ENCODE measurements around the gene PDE4DIP.
"Not testable (repeated sequence)": the region's sequence is repeated elsewhere in the genome, so short reads cannot be mapped to it uniquely, and the experiment has no call there.

Gene PDE4DIP

DNA sequence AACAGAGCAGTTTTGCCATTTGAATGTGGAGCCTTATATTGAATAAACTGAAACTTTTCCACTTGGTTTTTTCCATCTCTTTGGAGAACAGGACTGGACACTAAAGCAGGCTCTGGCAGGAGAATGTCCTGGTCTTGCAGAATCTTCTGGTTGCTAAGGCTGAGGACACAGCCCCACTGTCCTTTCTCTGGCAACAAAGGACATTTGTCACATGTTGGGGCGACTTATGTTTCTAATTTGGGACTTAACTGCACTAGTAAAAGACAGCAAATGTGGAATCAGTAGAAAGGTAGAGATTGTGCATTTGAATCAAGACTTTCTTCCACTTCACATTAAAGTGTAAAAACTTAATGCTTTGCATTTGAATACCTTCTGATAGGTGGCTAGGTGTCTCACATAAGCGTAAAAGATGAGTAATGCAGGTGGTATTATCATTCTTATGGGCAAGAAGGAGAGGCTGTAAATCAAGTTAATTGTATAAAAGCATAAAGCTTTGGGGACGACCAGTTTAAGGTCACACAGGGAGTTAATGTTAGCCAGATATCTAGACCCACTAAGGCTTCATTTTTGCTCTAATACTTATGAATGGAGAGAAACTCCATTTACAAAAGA, 74.7 kb downstream of the PDE4DIP start:
- DNase-seq (ENCODE audit: low read depth in 1 of 2, low spot score in 1 of 2) = not testable (repeated sequence)

DNA sequence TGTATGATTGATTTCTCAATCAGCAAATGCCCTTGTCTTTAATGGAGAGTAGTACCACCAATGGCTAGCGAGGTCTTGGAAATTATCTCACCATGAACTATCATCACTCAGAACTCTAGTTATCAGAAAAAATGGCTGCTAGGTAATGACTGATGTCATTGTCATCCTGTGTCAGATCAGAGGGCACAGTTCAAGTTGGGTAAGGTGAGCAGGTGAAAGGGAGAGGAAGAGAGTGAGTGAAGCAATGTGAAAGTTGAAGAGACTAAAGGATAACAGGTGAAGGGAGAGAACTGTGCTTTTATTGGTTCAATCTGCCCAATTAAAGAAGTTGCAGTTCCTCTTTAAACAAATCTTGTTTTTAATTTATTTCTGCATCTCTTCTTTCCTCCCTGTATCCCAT, 76.8 kb downstream of the PDE4DIP start:
- DNase-seq (ENCODE audit: low read depth in 1 of 2, low spot score in 1 of 2) = not testable (repeated sequence)

DNA sequence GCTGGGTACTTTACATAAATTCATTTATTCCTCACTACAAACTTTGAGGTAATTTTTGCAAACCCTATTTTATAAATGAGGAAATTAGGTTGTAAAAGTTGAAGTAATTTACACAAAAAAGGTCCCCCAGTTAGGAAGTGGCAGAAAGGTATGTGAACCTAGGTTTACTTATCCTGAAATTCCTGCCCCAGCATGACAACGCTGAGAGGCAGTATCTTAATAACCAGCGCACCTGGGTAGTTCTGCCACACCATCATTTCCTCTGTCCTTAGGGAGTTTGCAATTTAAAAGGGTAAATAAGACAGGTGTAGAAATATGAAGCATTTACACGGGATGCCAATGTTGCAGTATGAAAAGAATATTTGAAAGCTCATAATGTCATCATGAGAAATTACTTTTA, 79.6 kb downstream of the PDE4DIP start:
- not testable (repeated sequence) for DNase-seq (ENCODE audit: low read depth in 1 of 2, low spot score in 1 of 2)

DNA sequence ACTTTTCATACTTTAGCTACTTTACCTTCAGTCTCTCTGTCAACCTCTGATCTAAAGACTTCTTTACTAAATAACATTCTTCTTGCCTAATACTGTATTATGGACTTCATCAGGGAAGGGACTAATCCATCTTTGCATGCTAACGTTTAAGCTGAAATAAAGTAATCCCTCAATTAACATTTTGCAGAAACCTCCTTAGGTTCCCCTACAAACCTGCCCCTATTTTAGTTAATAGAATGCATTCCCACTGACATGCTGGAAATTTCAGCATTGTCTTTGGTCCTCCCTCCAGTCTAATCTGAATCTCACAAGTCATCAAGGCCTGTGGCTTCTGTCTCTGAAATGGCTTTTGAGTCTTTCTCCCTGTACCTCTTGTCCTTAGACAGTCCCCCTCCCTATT, 83.4 kb downstream of the PDE4DIP start:
- DNase-seq (ENCODE audit: low read depth in 1 of 2, low spot score in 1 of 2) = not testable (repeated sequence)

DNA sequence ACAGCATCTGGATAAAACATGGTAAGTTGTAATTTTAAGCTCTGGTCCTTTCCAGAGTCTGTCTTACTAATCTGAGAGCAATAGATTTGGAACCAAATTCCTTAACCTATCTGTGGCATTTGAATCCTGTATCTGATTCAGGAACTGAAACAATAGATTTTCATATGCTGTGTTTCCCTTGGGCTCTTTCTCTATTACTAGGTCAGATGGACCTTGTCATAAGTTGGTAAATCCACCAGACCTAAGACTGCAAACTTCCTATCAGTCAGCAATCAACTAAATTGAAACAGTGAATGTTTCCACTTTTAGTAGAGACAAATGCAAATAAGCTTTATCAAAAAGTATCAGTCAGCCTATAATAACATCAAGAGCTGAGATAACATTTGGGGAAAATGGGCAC, 85.0 kb downstream of the PDE4DIP start:
- DNase-seq (ENCODE audit: low read depth in 1 of 2, low spot score in 1 of 2) = not testable (repeated sequence)

DNA sequence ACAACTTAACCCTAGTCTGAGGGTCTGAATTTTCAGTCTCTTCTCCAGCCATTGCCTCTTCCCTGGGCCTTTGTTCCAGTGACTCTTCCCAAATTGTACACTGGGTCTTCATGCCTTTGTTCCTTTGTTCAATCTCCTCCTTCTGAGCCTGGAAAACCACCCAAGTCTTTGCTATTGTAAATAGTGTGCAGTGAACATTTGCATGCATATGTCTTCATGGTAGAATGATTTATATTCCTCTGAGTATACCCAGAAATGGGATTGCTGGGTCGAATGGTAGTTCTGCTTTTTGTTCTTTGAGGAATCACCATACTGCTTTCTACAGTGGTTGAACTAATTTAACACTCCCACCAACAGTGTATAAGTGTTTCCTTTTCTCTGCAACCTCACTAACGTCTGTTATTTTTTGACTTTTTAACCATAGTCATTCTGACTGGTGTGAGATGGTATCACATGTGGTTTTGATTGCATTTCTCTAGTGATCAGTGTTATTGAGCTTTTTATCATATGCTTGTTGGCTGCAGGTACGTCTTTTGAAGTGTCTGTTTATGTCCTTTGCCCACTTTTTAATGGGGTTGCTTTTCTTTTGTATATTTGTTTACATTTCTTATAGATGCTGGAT, 91.3 kb downstream of the PDE4DIP start:
- DNase-seq (ENCODE audit: low read depth in 1 of 2, low spot score in 1 of 2) = not testable (repeated sequence)

DNA sequence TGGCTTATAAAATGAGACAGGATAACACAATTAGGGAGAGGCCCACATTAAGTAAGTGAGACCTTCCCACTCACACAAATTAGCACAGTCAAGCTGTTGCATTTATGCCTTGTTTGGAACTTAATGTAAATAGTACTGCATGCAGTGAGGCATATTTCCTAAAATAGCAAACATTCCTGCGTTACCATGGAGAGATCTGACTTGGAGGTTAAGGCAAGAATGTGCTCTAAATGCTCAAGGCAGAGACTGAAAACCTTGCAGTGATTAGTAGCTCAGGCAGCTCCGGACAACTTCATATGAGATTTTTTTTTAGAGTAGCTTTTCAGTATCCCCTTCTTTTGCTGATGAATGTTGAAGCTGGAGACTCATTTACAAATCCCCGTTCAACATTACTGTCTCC, 98.7 kb downstream of the PDE4DIP start:
- not testable (repeated sequence) for DNase-seq (ENCODE audit: low read depth in 1 of 2, low spot score in 1 of 2)

DNA sequence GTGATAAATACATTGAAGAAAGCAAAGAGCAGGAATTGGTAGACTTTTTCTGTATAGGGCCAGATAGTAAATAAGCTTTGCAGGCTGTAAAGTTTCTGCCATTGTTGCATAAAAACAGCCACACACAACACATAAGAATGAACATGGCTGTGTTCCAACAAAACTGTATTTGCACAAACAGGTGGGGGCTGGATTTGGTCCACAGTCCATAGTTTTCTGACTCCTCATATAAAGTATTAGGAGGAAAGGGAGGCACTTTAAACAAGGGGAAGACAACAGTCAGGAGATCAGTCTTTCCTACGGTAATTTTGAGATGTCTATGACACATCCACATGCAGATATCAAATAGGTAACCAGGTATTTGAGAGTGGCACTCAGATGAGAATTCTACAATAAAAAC, 100.9 kb downstream of the PDE4DIP start:
- not testable (repeated sequence) for DNase-seq (ENCODE audit: low read depth in 1 of 2, low spot score in 1 of 2)

DNA sequence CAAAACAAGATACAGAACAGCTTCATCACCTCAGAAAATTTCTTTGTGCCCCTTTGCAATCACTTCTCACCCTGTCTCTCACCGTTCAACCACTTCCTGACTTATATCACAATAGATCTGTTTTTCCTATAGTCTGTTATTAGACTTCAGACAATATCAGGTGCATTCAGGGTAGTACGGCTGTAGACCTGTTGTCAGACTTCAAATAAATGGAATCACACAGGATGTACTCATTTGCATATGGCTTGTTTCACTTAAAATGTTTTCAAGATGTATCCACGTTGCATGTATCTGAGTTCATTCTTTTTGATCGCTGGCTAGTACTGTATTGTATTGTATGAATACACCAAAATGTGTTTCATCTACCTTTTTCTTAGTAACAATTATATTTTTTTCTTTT, 104.5 kb downstream of the PDE4DIP start:
- DNase-seq (ENCODE audit: low read depth in 1 of 2, low spot score in 1 of 2) = not testable (repeated sequence)

DNA sequence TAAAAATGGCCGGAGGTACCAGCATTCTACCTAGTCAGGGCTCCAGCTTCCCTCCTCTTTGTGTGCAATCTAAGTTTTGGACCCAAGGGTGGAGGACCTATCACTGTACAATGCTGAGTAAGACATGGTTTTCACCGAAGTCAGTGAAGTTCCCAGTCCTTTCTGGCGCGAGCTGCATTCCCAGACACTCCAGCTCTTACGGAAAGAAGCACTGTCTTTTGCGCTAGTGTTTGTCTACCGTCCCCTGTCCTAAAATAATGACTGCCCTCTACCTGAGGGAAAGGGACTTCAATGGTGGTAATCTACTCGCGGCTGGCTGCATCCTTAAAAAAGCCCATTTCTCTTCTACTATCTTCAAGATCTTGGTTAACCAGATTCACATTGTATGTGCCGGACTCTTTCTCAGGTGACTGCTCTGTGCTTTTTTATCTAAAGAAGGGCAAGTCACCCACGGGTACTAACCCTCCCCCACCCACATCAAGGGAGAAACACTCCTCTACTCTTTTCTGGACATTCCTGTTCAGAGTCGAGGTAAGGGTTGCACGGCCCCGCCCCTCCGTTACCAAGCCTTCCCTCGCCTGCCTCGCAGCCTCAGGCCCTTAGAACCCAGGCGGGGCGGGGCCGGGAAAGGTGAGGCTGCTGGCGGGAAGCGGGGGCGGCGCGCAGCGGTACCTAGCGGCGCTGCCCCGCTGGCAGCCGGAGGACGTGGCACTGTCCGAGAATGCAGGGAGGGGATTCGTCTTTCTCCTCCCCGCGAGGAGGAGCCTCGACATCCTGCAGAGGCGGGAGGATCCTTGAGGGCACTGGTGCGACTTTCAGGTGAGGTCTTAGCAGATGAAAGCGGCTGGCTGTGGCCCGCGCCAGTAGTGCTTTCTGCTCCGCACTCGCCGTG, 107.4 kb downstream of the PDE4DIP start:
- DNase-seq (ENCODE audit: low read depth in 1 of 2, low spot score in 1 of 2) = peak; percentile 50 to 55

DNA sequence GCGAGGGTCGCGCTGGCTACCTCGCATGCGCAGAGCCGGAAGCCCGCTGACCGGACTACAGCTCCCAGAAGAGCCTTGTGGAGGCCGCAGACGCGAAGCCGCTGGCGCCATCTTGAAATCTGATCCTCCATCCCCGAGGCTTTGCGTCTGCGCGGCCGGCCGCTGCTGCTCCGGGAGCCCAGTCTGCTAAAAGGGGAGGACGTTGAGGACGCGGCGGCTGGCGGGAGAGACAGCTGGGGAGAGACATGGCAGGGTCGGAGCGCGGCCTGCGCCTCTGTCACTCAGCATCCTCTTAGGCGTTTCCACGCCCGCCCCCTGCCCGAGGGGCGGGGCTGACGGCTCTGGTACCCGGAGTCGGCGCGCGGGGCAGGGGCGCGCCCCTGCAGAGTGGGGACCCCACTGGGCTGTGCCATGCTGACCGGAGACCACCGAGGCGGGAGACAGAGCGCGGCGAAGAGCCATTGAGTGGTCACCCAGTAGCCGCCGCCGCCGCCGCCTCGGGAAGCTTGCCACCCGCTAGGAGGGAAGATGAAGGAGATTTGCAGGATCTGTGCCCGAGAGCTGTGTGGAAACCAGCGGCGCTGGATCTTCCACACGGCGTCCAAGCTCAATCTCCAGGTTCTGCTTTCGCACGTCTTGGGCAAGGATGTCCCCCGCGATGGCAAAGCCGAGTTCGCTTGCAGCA, 108.2 kb downstream of the PDE4DIP start:
- peak; percentile 20 to 38 for DNase-seq (ENCODE audit: low read depth in 1 of 2, low spot score in 1 of 2)

DNA sequence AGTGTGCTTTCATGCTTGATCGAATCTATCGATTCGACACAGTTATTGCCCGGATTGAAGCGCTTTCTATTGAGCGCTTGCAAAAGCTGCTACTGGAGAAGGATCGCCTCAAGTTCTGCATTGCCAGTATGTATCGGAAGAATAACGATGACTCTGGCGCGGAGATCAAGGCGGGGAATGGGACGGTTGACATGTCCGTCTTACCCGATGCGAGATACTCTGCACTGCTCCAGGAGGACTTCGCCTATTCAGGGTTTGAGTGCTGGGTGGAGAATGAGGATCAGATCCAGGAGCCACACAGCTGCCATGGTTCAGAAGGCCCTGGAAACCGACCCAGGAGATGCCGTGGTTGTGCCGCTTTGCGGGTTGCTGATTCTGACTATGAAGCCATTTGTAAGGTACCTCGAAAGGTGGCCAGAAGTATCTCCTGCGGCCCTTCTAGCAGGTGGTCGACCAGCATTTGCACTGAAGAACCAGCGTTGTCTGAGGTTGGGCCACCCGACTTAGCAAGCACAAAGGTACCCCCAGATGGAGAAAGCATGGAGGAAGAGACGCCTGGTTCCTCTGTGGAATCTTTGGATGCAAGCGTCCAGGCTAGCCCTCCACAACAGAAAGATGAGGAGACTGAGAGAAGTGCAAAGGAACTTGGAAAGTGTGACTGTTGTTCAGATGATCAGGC, 108.8 kb downstream of the PDE4DIP start:
- peak in 1 of 2 donors; percentile 0 for DNase-seq (ENCODE audit: low read depth in 1 of 2, low spot score in 1 of 2)

DNA sequence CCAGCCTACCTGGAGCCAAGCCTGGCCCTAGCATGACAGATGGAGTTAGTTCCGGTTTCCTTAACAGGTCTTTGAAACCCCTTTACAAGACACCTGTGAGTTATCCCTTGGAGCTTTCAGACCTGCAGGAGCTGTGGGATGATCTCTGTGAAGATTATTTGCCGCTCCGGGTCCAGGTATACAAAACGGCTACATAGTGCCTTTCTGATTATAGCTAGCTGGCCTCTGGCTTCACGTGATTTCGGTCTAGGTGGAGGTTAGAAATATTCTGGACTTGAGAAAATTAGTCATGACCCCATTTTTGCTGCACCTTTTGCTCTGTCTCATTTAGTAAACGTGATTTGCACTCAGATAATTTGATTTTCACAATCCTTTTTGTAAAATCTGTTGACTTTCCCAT, 109.5 kb downstream of the PDE4DIP start:
- not testable (repeated sequence) for DNase-seq (ENCODE audit: low read depth in 1 of 2, low spot score in 1 of 2)

DNA sequence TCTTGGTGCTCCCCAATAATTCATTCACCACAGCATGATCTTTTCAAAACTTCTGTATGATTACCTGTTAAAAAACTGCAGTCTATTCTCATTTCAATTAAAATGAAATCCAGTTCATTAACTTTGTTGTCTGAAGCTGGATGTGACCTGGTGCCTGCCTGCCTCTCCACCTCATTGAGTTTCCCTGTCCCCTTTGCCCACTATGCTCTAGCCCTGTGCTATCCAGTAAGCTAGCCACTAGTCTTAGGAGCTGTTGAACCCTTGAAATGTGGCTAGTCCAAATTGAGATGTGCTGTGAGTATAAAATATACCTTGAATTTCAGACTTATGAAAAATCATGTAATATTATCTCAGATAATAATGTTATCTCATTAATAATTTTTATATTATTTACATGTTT, 114.1 kb downstream of the PDE4DIP start:
- DNase-seq (ENCODE audit: low read depth in 1 of 2, low spot score in 1 of 2) = not testable (repeated sequence)

DNA sequence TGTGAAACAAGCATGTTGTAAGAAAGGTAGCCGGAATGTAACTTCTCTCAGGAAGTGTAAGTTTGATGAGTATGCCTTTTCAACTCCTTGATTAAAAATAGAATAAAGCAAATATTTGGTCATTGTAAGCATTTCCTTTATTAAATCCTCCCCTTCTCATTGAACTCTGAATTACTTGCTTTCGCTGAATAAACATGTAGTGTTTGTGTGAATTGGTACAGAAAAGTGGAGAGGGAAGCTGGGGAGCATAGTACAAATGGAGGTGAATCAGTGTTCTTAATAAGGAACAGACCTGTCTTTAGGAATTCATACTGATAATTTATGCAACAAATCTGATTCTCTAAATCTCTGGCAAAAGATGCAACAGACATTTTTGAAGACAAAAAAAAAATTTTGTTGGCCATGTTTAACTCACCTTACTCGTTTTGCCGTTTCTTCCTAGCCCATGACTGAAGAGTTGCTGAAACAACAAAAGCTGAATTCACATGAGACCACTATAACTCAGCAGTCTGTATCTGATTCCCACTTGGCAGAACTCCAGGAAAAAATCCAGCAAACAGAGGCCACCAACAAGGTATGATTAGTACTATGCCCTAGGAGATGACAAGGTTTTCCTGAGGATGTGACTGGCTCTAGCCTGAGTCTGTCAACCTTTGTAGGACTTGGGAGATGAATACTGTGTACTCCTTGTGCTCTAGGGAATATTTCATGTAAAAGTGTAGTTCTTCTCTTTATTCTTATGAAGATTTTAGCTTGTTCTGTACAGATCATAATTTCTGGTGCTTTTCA, 116.2 kb downstream of the PDE4DIP start:
- DNase-seq (ENCODE audit: low read depth in 1 of 2, low spot score in 1 of 2) = not testable (repeated sequence)

DNA sequence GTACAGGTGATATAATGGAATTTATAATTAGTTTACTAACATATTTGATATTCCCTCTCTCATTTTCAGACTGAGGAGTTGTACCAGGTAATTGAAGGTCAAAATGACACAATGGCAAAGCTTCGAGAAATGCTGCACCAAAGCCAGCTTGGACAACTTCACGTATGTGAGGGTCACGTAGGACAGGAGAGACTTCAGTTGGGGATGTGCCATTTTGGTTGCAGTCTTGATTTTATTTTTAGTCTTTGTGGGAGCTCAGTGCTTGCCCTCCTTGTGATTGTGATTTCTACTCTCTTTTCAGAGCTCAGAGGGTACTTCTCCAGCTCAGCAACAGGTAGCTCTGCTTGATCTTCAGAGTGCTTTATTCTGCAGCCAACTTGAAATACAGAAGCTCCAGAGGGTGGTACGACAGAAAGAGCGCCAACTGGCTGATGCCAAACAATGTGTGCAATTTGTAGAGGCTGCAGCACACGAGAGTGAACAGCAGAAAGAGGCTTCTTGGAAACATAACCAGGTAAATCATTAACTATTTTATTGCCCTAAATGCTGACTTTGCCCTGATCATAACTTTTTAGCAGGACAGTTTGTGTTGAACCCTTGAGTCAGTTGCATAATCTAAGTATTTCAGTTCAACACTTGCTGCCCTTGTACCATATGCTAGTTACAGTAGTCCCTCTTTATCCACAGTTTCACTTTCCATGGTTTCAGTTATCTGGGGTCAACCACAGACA, 118.1 kb downstream of the PDE4DIP start:
- DNase-seq (ENCODE audit: low read depth in 1 of 2, low spot score in 1 of 2) = not testable (repeated sequence)

DNA sequence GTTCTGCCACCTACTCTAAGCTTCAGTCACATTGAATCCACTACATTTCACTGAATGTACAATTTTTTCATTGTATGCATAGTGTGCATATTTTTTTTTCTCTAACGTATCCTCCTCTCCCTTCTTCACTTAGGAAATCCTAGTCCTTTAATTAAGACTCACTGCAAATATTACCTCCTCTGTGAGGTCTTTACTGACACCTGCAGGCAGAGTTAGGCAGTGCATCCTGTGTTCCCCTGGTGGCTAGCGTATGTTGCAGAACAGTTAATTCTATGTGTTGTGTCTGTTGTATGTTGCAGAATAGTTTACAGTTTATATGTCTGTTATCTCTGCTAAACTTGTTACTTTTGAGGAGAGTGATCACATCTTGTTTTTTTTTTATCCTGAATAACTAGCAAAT, 121.9 kb downstream of the PDE4DIP start:
- not testable (repeated sequence) for DNase-seq (ENCODE audit: low read depth in 1 of 2, low spot score in 1 of 2)

DNA sequence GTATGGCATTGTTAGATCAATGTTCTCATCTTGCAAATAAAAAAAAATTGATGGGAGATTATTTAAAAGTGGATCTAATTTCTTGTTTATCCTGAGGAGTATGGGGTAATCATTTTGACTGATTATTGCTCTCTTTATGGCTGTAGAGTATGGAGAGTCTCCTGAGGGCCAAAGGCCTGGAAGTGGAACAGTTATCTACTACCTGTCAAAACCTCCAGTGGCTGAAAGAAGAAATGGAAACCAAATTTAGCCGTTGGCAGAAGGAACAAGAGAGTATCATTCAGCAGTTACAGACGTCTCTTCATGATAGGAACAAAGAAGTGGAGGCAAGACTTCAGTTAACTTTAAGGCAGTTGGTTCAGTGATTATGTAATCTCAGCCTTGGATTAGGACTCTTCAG, 123.4 kb downstream of the PDE4DIP start:
- DNase-seq (ENCODE audit: low read depth in 1 of 2, low spot score in 1 of 2) = not testable (repeated sequence)

DNA sequence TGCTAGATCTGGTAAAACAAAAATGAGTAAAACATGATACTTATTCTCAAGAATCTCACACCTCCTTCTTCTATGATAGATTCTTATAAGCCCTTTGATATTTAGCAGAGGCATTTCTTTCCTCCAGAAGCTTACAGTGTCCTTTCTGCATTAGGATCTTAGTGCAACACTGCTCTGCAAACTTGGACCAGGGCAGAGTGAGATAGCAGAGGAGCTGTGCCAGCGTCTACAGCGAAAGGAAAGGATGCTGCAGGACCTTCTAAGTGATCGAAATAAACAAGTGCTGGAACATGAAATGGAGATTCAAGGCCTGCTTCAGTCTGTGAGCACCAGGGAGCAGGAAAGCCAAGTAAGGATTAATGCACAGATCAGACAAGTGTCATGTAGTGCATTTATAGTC, 124.5 kb downstream of the PDE4DIP start:
- DNase-seq (ENCODE audit: low read depth in 1 of 2, low spot score in 1 of 2) = not testable (repeated sequence)
